ENCODE data around the gene SLC35A5. TPM values are rescaled to one million over a fixed set of nuclear protein-coding genes. Genes with fewer than 3 reads are reported as not detected.

The SLC35A5 gene
- total RNA-seq, 2 donors from 2014 or later: 9.6 to 12.2 TPM

- WGBS, 2 donors: 83 to 94% methylated on average over 2 of the region's 2 CpGs
These were observed 44.3 kb downstream of the SLC35A5 start for GRCh38 chr3:112606098-112606497.

DNA sequence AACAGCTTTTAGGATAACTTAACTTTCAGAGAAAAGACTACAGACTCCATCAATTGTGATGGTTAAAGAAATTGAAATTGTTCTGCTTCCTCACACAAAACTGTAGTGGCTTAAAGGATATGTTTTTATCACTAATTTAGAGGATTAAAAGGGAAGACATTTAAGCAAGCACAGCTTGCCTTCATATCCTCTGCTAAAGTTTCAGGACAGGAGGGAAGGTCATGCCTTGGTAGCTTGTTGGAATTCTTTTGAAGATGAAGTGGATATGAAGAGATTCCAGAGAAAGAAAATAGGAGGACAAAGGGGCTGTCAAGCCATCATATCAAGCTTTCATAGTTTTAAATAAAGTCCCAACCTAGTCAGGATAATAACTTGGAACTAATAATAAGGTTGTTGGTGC, 46.0 kb downstream of the SLC35A5 start:
- Histone ChIP-seq H3K4me3 (no peak overlapping the region), H3K4me1 (no peaks in the 10 kb centered on the region), H3K36me3 (replicated peaks in 1 of 2; ENCODE audit: insufficient read depth in 1 of 2, low read depth in 2 of 2) (no peaks in the 10 kb centered on the region), H3K27ac (no peak overlapping the region), H3K27me3 (no peaks in the 10 kb centered on the region), H3K9me3 (no peaks in the 10 kb centered on the region)
- TF ChIP-seq CTCF (IDR thresholded peaks at IDR 0.05): no peak
- TF ChIP-seq POLR2A (IDR thresholded peaks at IDR 0.05): no peak
- intact Hi-C loops (cut with DNase I): no loop called here
- DNase-seq: no peak
- ATAC-seq: no peak

More at GRCh38 chr3:112606098-112606497, 44.3 kb downstream of the SLC35A5 start:
- H3K4me1 ChIP-seq: no peaks in the 10 kb centered on the region
- TF ChIP-seq POLR2A (IDR thresholded peaks at IDR 0.05) (no peak), CTCF (IDR thresholded peaks at IDR 0.05) (no peak)
- H3K27me3 ChIP-seq: no peaks in the 10 kb centered on the region
- intact Hi-C loops (cut with DNase I): no loop called here
- H3K9me3 ChIP-seq: no peaks in the 10 kb centered on the region
- H3K4me3 ChIP-seq: no peak overlapping the region
- no peak for DNase-seq
- no peaks in the 10 kb centered on the region for H3K36me3 ChIP-seq (replicated peaks in 1 of 2; ENCODE audit: insufficient read depth in 1 of 2, low read depth in 2 of 2)
- no peak overlapping the region for H3K27ac ChIP-seq
- ATAC-seq: no peak

- no peak for ATAC-seq
- no peaks in the 10 kb centered on the region for H3K27me3 ChIP-seq
- no peaks in the 10 kb centered on the region for H3K9me3 ChIP-seq
- H3K4me3 ChIP-seq: no peak overlapping the region
- H3K4me1 ChIP-seq: no peaks in the 10 kb centered on the region
- no peaks in the 10 kb centered on the region for H3K36me3 ChIP-seq (replicated peaks in 1 of 2; ENCODE audit: insufficient read depth in 1 of 2, low read depth in 2 of 2)
- no peak for TF ChIP-seq CTCF (IDR thresholded peaks at IDR 0.05)
- no peak for TF ChIP-seq POLR2A (IDR thresholded peaks at IDR 0.05)
- no peak overlapping the region for H3K27ac ChIP-seq
- no peak for DNase-seq
- intact Hi-C loops (cut with DNase I): no loop called here
- WGBS, 2 donors: 51 to 55% methylated on average over 3 of the region's 3 CpGs
These were observed 48.3 kb downstream of the SLC35A5 start for GRCh38 chr3:112610121-112610520.

DNA sequence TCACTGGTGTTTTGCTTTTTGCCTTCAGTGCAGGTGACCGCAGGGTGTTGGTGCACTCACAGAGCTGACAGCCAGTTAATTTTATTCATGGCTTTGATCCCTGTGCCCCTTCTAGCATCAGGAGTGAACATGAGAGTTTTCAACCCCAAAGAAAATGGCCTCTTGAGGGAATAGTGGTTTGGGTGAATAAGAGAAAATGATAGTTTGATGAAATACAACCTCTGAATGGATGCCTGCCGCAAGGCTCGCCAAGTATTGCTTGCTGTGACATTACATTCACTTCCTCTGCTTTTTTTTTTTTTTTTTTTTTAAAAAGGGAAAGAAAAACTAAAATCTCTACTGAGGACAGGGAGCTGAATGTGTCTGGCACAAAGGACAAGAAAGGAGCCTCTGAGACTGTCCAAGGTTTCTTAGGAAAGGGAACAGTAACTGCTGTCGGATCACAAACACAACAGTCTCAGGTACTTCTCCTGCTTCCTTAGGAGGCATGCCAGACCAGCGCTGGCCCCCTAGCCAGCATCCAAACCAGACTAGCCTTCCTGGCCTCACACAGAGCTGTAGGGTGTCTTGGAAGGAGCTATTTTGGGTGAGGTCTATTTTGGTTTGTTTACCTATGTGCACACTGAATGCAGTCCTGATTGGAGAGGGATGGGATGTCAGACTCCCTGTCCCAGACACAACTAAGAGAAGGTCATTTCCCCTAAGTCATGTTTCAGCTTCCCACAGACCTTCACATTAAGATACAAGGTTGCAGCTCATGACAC, 50.1 kb downstream of the SLC35A5 start:
- ATAC-seq: no peak
- H3K4me1 ChIP-seq: no peaks in the 10 kb centered on the region

More for the DNA sequence above, 50.1 kb downstream of the SLC35A5 start:
- DNase-seq: no peak
- intact Hi-C loops (cut with DNase I): no loop called here
- H3K27ac ChIP-seq: no peak overlapping the region
- no peak for TF ChIP-seq CTCF (IDR thresholded peaks at IDR 0.05)
- no peak for TF ChIP-seq POLR2A (IDR thresholded peaks at IDR 0.05)
- no peaks in the 10 kb centered on the region for H3K36me3 ChIP-seq (replicated peaks in 1 of 2; ENCODE audit: insufficient read depth in 1 of 2, low read depth in 2 of 2)
- H3K9me3 ChIP-seq: no peaks in the 10 kb centered on the region
- H3K4me3 ChIP-seq: no peak overlapping the region
- H3K27me3 ChIP-seq: no peaks in the 10 kb centered on the region
- WGBS, 2 donors: 65 to 74% methylated on average over 5 of the region's 5 CpGs
